Muscle of leg (tissue), 11 donors: Measurements from ENCODE around the gene SWT1. TPM values are rescaled to one million over a fixed set of nuclear protein-coding genes. Genes with fewer than 3 reads are reported as not detected.
"Not testable (repeated sequence)": the region's sequence is repeated elsewhere in the genome, so short reads cannot be mapped to it uniquely, and the experiment has no call there.

Experiments used
- DNase-seq: peaks from one replicate; pipeline ENCODE4 v3.0.0; 2013
- H3K27ac ChIP-seq: one replicate; pipeline ENCODE4 v1.5.1; 2013; ENCODE audit warnings: mild to moderate bottlenecking, low read length, control low read depth
- H3K27me3 ChIP-seq: one replicate; pipeline ENCODE4 v1.6.1; 2013; ENCODE audit warnings: low read length; ENCODE audit not compliant: control insufficient read depth, insufficient read depth
- H3K36me3 ChIP-seq: one replicate; pipeline ENCODE4 v1.6.1; 2013; ENCODE audit warnings: low read length; ENCODE audit not compliant: control insufficient read depth, insufficient read depth
- H3K4me1 ChIP-seq: one replicate; pipeline ENCODE4 v1.6.1; 2013; ENCODE audit warnings: low read length; ENCODE audit not compliant: control insufficient read depth, insufficient read depth
- H3K4me3 ChIP-seq: one replicate; pipeline ENCODE4 v1.5.1; 2013; ENCODE audit warnings: low read length, control low read depth
- H3K9me3 ChIP-seq: replicated peaks from 2 replicates; pipeline ENCODE4 v1.6.1; 2013; ENCODE audit warnings: low read depth, low read length; ENCODE audit not compliant: control insufficient read depth
- WGBS: methylation state at CpG from one replicate; pipeline ENCODE4 v1.1.5; 2013; ENCODE audit warnings: missing lambda C conversion rate; ENCODE audit not compliant: insufficient coverage; 5-methylcytosine and 5-hydroxymethylcytosine counted together
- polyA plus RNA-seq, 8 donors: library from polyadenylated mRNA; unstranded; fragments of 120-200 nt; gene quantifications; one replicate each; pipeline versions ENCODE4 v1.2.1 to v1.2.3, GENCODE V29; 2013; ENCODE audit warnings: inconsistent platforms in 1 of 8, low replicate concordance in 1 of 8; ENCODE audit not compliant: insufficient read length in 8 of 8, insufficient read depth in 1 of 8
- total RNA-seq: library from RNA; stranded (reverse); fragments of 120-200 nt; gene quantifications from one replicate; pipeline ENCODE4 v1.2.4, GENCODE V29; 2013

The SWT1 gene
- total and polyA plus RNA-seq, 9 donors: 4.9 to 9.5 (median 5.8) TPM

- DNase-seq: no peak
- WGBS: no CpG with 5 or more reads among the region's 1 CpG
Observed at GRCh38 chr1:185224132-185224531, 67.2 kb downstream of the SWT1 start.

DNA sequence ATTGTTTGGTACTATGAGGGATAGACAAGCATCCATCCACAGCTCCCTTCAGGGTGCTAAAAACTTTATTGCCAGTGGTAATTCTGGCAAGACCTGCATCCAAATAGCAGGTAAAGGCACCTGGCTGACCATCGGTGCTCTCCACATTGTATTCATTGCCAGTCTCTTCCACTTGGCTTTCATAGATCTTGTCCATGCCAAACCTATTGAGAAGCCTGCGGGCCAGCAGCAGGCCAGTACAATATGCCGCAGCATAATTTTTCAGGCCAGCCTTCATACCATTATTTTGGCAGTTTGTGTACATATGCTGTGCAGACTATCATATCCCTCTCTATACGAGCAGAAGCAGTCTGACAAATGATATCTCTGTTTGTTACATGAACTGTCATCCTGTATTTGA, 70.2 kb downstream of the SWT1 start:
- H3K9me3 ChIP-seq: peaks cover 8% of the 10 kb centered on the region
- H3K4me1 ChIP-seq: no peaks in the 10 kb centered on the region
- H3K36me3 ChIP-seq: peaks cover 7% of the 10 kb centered on the region
- no peak overlapping the region for H3K4me3 ChIP-seq
- WGBS: 91% methylated on average over 1 of the region's 4 CpGs
- H3K27me3 ChIP-seq: no peaks in the 10 kb centered on the region
- no peak for DNase-seq
- no peak overlapping the region for H3K27ac ChIP-seq

More at GRCh38 chr1:185224132-185224531, 67.2 kb downstream of the SWT1 start:
- H3K27ac ChIP-seq: no peak overlapping the region
- H3K4me3 ChIP-seq: no peak overlapping the region
- H3K9me3 ChIP-seq: peaks cover 8% of the 10 kb centered on the region
- H3K27me3 ChIP-seq: no peaks in the 10 kb centered on the region
- H3K36me3 ChIP-seq: peaks cover 7% of the 10 kb centered on the region
- no peaks in the 10 kb centered on the region for H3K4me1 ChIP-seq

DNA sequence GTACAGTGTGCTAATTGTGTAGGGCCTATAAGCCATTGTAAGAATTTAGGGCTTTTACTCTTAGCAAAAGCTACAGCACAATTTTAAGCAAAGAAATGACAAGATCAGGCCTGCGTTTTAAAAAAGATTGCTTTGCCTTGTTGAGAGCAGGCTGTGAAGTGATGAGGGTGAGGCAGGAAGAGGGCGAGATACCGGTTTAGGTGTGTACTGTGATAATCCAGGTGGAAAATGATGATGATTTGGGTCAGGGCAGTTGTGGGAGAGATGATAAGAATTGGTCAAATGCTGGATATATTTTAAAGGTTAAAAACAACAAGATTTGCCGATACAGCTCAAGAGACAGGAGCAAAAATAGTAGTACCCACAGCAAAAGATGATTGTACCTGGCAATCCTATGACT, 72.0 kb downstream of the SWT1 start:
- 100% methylated on average over 3 of the region's 4 CpGs for WGBS
- H3K9me3 ChIP-seq: peaks cover 4% of the 10 kb centered on the region
- no peaks in the 10 kb centered on the region for H3K27me3 ChIP-seq
- H3K36me3 ChIP-seq: peaks cover 4% of the 10 kb centered on the region
- H3K4me3 ChIP-seq: no peak overlapping the region
- H3K27ac ChIP-seq: no peak overlapping the region
- no peaks in the 10 kb centered on the region for H3K4me1 ChIP-seq
- DNase-seq: no peak

- WGBS: no CpG with 5 or more reads among the region's 2 CpGs
- no peaks in the 10 kb centered on the region for H3K27me3 ChIP-seq
- H3K4me3 ChIP-seq: no peak overlapping the region
- DNase-seq: peak; percentile 24
- H3K36me3 ChIP-seq: peaks cover 4% of the 10 kb centered on the region
- no peaks in the 10 kb centered on the region for H3K9me3 ChIP-seq
- H3K4me1 ChIP-seq: no peaks in the 10 kb centered on the region
- no peak overlapping the region for H3K27ac ChIP-seq
Observed at GRCh38 chr1:185229981-185230380, 73.0 kb downstream of the SWT1 start.

GRCh38 chr1:185232874-185233273, 75.9 kb downstream of the SWT1 start:
- Histone ChIP-seq H3K4me1 (no peaks in the 10 kb centered on the region), H3K27ac (no peak overlapping the region), H3K9me3 (no peaks in the 10 kb centered on the region), H3K36me3 (peaks cover 4% of the 10 kb centered on the region), H3K27me3 (no peaks in the 10 kb centered on the region), H3K4me3 (no peak overlapping the region)
- DNase-seq: no peak

DNA sequence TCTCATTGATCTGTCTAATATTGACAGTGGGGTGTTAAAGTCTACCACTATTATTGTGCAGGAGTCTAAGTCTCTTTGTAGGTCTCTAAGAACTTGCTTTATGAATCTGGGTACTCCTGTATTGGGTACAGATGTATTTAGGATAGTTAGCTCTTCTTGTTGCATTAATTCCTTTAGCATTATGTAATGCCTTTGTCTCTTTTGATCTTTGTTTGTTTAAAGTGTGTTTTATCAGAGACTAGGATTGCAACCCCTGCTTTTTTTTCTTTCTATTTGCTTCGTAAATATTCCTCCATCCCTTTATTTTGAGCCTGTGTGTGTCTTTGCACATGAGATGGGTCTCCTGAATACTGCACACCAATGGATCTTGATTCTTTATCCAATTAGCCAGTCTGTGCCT, 77.2 kb downstream of the SWT1 start:
- no CpG with 5 or more reads among the region's 1 CpG for WGBS

DNA sequence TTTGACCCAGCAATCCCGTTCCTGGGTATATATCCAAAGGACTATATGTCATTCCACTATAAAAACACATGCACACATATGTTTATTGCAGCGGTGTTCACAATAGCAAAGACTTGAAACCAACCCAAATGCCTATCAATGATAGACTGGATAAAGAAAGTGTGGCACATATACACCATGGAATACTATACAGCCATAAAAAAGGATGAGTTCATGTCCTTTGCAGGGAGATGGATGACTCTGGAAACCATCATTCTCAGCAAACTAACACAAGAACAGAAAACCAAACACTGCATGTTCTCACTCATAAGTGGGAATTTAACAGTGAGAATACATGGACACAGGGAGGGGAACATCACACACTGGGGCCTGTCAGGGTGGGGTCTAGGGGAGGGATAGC, 80.2 kb downstream of the SWT1 start:
- H3K36me3 ChIP-seq, H3K4me3 ChIP-seq, H3K4me1 ChIP-seq, H3K9me3 ChIP-seq, H3K27me3 ChIP-seq, DNase-seq, H3K27ac ChIP-seq: not testable (repeated sequence)
- WGBS: no CpG with 5 or more reads among the region's 2 CpGs

More for the DNA sequence above, 77.2 kb downstream of the SWT1 start:
- not testable (repeated sequence) for H3K4me3 ChIP-seq, DNase-seq, H3K9me3 ChIP-seq, H3K27ac ChIP-seq, H3K27me3 ChIP-seq, H3K4me1 ChIP-seq, H3K36me3 ChIP-seq

DNA sequence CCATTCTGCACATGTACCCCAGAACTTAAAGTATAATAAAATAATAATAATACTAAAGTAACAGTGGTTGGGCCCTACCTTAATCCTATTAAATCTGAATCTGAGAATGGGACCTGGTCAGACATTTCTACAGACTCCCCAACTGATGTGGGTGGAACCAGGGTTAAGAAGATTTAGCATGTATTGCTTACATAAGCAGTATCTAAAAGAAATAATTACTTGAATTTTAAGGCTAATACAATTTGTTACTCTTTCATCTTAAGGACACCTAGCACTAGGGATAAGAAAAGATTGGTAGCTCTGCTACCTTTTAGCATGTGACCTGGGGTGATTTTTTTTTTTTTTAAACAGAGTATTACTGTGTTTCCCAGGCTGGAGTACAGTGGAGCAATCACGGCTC, 80.7 kb downstream of the SWT1 start:
- H3K36me3 ChIP-seq: peaks cover 4% of the 10 kb centered on the region
- H3K27ac ChIP-seq: no peak overlapping the region
- no peak overlapping the region for H3K4me3 ChIP-seq
- no peaks in the 10 kb centered on the region for H3K4me1 ChIP-seq
- no peak for DNase-seq
- H3K9me3 ChIP-seq: no peaks in the 10 kb centered on the region
- WGBS: no CpG with 5 or more reads among the region's 1 CpG
- H3K27me3 ChIP-seq: no peaks in the 10 kb centered on the region

- no peak overlapping the region for H3K4me3 ChIP-seq
- no CpG with 5 or more reads among the region's 1 CpG for WGBS
- H3K36me3 ChIP-seq: no peaks in the 10 kb centered on the region
- DNase-seq: no peak
- H3K9me3 ChIP-seq: no peaks in the 10 kb centered on the region
- H3K4me1 ChIP-seq: no peaks in the 10 kb centered on the region
- H3K27ac ChIP-seq: no peak overlapping the region
- no peaks in the 10 kb centered on the region for H3K27me3 ChIP-seq
Observed at GRCh38 chr1:185238447-185238846, 81.5 kb downstream of the SWT1 start.

DNA sequence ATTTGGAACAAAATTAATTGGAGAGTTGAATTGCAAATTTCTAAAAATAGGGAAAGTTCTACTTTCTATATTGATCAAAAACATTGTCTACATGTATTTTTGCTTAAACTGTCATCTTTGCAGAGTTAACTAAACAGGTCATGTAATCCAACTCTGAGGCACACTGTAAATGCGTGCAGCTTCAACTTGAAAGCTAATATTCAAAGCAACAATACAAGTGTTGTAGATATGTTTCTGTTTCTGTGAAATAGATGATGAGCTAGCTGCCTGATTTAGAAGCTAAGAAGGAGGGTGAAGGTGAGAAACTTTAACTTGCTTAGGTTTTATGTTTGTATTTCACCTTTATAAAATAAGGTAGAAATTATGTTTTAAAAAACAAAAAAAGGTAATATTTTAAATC, 82.9 kb downstream of the SWT1 start:
- Histone ChIP-seq H3K27ac (no peak overlapping the region), H3K27me3 (no peaks in the 10 kb centered on the region), H3K9me3 (no peaks in the 10 kb centered on the region), H3K4me1 (no peaks in the 10 kb centered on the region), H3K4me3 (no peak overlapping the region), H3K36me3 (no peaks in the 10 kb centered on the region)
- no CpG with 5 or more reads among the region's 1 CpG for WGBS
- no peak for DNase-seq

GRCh38 chr1:185241127-185241526, 84.2 kb downstream of the SWT1 start:
- DNase-seq: no peak
- Histone ChIP-seq H3K4me1 (no peaks in the 10 kb centered on the region), H3K36me3 (no peaks in the 10 kb centered on the region), H3K4me3 (no peak overlapping the region), H3K9me3 (no peaks in the 10 kb centered on the region), H3K27ac (no peak overlapping the region), H3K27me3 (no peaks in the 10 kb centered on the region)
